Activated T-cell treated with anti-CD3 and anti-CD28 coated beads, Interleukin-2, amount 50 U/mL, for 1 hour (primary cell): ENCODE results near the gene CAMK2G.
A peak's percentile ranks its signal among the peaks of the same experiment; 100 is the strongest.

ENCODE experiments used
- DNase-seq: peaks from one replicate; pipeline ENCODE4 v3.0.0-alpha.2; 2020

CAMK2G gene

GRCh38 chr10:73786512-73786885, 87.9 kb downstream of the CAMK2G start:
- no peak for DNase-seq

GRCh38 chr10:73785721-73786511, 88.4 kb downstream of the CAMK2G start:
- no peak for DNase-seq

GRCh38 chr10:73785211-73785720, 89.1 kb downstream of the CAMK2G start, which contains the start of gene ZSWIM8:
Gene ZSWIM8, plus strand, starts transcription at chr10:73785606. Its CDS starts 273 bp downstream, at chr10:73785879.
- peak; percentile 83 for DNase-seq

- no peak for DNase-seq
These were observed 91.6 kb downstream of the CAMK2G start for GRCh38 chr10:73782749-73783085.

GRCh38 chr10:73781879-73782748, 92.2 kb downstream of the CAMK2G start, which contains the start of gene CHCHD1:
Gene CHCHD1, plus strand, starts transcription at chr10:73782048. Its CDS starts 28 bp downstream, at chr10:73782076.
- peak; percentile 91 for DNase-seq

- DNase-seq: no peak
These were observed 92.8 kb downstream of the CAMK2G start for GRCh38 chr10:73781548-73781878.

GRCh38 chr10:73780966-73781365, 93.4 kb downstream of the CAMK2G start:
- no peak for DNase-seq

- no peak for DNase-seq
These were observed 94.1 kb downstream of the CAMK2G start for GRCh38 chr10:73780301-73780700.

GRCh38 chr10:73779539-73780197, 94.7 kb downstream of the CAMK2G start:
- no peak for DNase-seq

GRCh38 chr10:73779018-73779417, 95.3 kb downstream of the CAMK2G start:
- DNase-seq: no peak

- DNase-seq: no peak
These were observed 99.7 kb downstream of the CAMK2G start for GRCh38 chr10:73774637-73775036.

GRCh38 chr10:73773152-73773879, 101.0 kb downstream of the CAMK2G start:
- no peak for DNase-seq

- peak; percentile 83 for DNase-seq
These were observed 101.8 kb downstream of the CAMK2G start for GRCh38 chr10:73772281-73773151.

GRCh38 chr10:73771722-73772280, 102.6 kb downstream of the CAMK2G start:
- DNase-seq: no peak

GRCh38 chr10:73769396-73769795, 105.0 kb downstream of the CAMK2G start:
- DNase-seq: no peak

GRCh38 chr10:73768881-73769280, 105.5 kb downstream of the CAMK2G start:
- peak; percentile 73 for DNase-seq

GRCh38 chr10:73765066-73765465, 109.3 kb downstream of the CAMK2G start:
- DNase-seq: no peak

- no peak for DNase-seq
These were observed 111.0 kb downstream of the CAMK2G start for GRCh38 chr10:73763343-73763742.

GRCh38 chr10:73762915-73763314, 111.4 kb downstream of the CAMK2G start:
- DNase-seq: no peak
